ENCODE results near the gene TGFBI.

TGFBI gene

DNA sequence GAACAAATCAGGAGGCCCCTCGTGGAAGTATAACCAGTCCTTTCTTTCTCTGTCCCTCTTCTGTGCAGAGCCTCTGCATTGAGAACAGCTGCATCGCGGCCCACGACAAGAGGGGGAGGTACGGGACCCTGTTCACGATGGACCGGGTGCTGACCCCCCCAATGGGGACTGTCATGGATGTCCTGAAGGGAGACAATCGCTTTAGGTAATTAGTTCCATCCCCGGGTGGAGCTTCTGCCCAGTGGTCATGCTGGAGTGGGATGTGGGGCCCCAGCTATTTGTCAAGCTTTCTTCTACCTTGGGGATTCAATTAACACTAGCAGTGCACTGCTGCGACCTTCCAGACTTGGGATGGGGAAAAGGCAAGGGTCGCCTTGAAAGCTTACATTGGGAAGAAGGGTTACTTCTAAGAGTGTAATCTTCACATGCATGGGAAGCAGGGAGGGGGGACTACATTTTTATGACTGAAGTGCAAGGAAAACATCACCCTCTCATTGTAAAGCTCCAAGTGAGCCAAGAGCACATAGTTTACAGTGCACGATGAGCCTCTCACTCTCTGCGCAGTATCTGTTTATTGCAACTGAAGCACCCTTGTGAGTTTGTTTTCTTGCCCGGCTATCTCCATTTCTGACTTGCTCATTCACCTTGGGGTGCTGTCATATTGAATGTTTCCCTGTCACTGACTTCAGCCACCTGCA, 27.0 kb downstream of the TGFBI start:
- DNase-seq (ENCODE audit: low read depth), result no peak
- TF ChIP-seq CTCF (conservative IDR thresholded peaks at IDR 0.05; ENCODE audit: low read depth, low read length), result no peak
- H3K4me3 ChIP-seq (ENCODE audit: low read length), result no peak overlapping the region

DNA sequence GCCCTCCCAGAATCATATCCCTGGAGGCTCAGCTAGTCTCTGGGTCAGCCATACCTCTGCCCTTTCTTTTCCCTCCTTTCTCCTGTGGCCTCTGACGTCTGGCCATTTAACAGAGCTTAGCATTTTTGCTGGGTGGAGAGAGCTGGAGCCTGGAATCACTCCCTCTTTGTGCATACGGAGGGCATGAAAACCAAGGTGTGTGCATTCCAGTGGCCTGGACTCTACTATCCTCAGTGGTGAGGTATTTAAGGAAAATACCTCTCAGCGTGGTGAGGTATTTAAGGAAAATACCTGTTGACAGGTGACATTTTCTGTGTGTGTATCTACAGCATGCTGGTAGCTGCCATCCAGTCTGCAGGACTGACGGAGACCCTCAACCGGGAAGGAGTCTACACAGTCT, 27.5 kb downstream of the TGFBI start:
- no peak for TF ChIP-seq CTCF (conservative IDR thresholded peaks at IDR 0.05; ENCODE audit: low read depth, low read length)
- no peak overlapping the region for H3K4me3 ChIP-seq (ENCODE audit: low read length)
- DNase-seq (ENCODE audit: low read depth), result no peak

- TF ChIP-seq CTCF (conservative IDR thresholded peaks at IDR 0.05; ENCODE audit: low read depth, low read length), result no peak
- DNase-seq (ENCODE audit: low read depth), result no peak
- no peak overlapping the region for H3K4me3 ChIP-seq (ENCODE audit: low read length)
These were observed 28.1 kb downstream of the TGFBI start for GRCh38 chr5:136056771-136057335.

GRCh38 chr5:136057401-136058038, 28.7 kb downstream of the TGFBI start:
- no peak overlapping the region for H3K4me3 ChIP-seq (ENCODE audit: low read length)
- DNase-seq (ENCODE audit: low read depth), result no peak
- no peak for TF ChIP-seq CTCF (conservative IDR thresholded peaks at IDR 0.05; ENCODE audit: low read depth, low read length)

DNA sequence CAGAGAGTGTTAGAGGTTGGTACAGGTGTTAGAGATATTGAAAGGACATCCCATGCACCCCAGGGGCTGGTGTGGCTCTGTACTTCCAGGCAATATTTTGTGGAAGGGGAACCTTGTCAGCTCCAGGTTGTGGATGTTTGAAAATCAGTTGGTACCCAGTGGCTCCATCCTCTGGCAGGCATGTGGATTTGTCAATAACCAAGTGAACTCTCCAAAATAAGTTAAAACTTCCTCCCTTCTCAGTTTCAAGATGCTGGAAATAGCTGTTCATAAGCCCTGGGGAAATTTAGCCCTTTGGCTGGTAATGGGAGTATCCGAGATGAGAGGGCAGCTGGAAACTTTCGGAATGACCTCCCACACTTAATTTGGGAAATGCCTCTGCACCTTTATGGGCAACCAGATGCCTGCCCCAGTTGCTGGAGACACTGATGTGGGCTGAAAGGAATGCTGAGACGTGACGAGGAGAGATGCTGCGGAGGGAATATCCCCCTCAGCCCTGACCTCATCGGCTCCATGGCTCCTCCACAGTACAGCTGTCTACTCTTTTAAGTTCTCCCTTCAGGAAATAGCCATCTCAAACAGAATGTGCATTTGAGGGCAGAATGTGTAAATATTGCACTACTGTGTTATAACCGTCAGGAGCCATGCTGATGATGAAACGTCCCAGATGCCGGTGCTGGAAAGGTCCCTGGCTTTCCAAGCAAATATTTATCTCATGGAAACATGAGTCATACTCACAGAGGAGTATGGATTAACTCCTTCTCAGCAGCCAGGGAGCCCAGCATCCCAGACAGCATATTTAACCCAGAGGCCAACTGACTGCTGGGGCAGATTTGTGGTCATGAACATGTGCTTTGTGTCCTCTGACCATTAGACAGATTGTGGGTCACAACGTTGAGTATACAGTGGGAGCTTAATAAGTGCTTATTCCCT, 29.5 kb downstream of the TGFBI start:
- peak; percentile 92 for DNase-seq (ENCODE audit: low read depth)
- TF ChIP-seq CTCF (conservative IDR thresholded peaks at IDR 0.05; ENCODE audit: low read depth, low read length), result peak; percentile 58
- H3K4me3 ChIP-seq (ENCODE audit: low read length), result no peak overlapping the region

GRCh38 chr5:136058972-136059354, 30.2 kb downstream of the TGFBI start:
- no peak overlapping the region for H3K4me3 ChIP-seq (ENCODE audit: low read length)
- no peak for DNase-seq (ENCODE audit: low read depth)
- no peak for TF ChIP-seq CTCF (conservative IDR thresholded peaks at IDR 0.05; ENCODE audit: low read depth, low read length)
